Immature natural killer cell (primary cell): Measurements from ENCODE around the gene JPH3. TPM values are rescaled to one million over a fixed set of nuclear protein-coding genes. Genes with fewer than 3 reads are reported as not detected.

ENCODE experiments used
- DNase-seq, 3 donors: peaks; one replicate each; pipeline ENCODE4 v3.0.0; 2022; ENCODE audit warnings: mixed read lengths in 1 of 3
- H3K27ac Mint-ChIP-seq, 6 donors: one replicate each; pipeline ENCODE4 v1.8.0; 2020; ENCODE audit warnings: mixed read lengths in 6 of 6, mild to moderate bottlenecking in 5 of 6, inconsistent platforms in 4 of 6, moderate library complexity in 3 of 6
- H3K27me3 Mint-ChIP-seq, 3 donors: one replicate each; pipeline ENCODE4 v1.8.0; 2020 to 2021; ENCODE audit warnings: low read depth in 3 of 3, mild to moderate bottlenecking in 3 of 3, mixed read lengths in 3 of 3, moderate library complexity in 3 of 3, inconsistent platforms in 1 of 3
- H3K36me3 Mint-ChIP-seq, 3 donors: one replicate each; pipeline ENCODE4 v1.8.0; 2020; ENCODE audit warnings: mixed read lengths in 3 of 3, inconsistent platforms in 2 of 3, mild to moderate bottlenecking in 2 of 3
- H3K4me1 Mint-ChIP-seq, 2 donors: one replicate each; pipeline ENCODE4 v1.8.0; 2020; ENCODE audit warnings: inconsistent platforms in 2 of 2, mild to moderate bottlenecking in 2 of 2, mixed read lengths in 2 of 2, moderate library complexity in 1 of 2
- H3K4me3 Mint-ChIP-seq, 5 donors: one replicate each; pipeline ENCODE4 v1.8.0; 2020; ENCODE audit warnings: mild to moderate bottlenecking in 5 of 5, mixed read lengths in 5 of 5, inconsistent platforms in 3 of 5, moderate library complexity in 3 of 5
- H3K9me3 Mint-ChIP-seq, 6 donors: one replicate each; pipeline ENCODE4 v1.8.0; 2020; ENCODE audit warnings: mild to moderate bottlenecking in 6 of 6, mixed read lengths in 6 of 6, inconsistent platforms in 4 of 6, moderate library complexity in 3 of 6
- polyA plus RNA-seq, 3 donors: library from polyadenylated mRNA; unstranded; fragments of 300-500 nt; fragmentation: Illumina TruSeq; gene quantifications; one replicate each; pipeline ENCODE4 v1.2.3, GENCODE V29; 2021

JPH3 gene
- polyA plus RNA-seq, 3 donors from 2014 or later, result not detected

DNA sequence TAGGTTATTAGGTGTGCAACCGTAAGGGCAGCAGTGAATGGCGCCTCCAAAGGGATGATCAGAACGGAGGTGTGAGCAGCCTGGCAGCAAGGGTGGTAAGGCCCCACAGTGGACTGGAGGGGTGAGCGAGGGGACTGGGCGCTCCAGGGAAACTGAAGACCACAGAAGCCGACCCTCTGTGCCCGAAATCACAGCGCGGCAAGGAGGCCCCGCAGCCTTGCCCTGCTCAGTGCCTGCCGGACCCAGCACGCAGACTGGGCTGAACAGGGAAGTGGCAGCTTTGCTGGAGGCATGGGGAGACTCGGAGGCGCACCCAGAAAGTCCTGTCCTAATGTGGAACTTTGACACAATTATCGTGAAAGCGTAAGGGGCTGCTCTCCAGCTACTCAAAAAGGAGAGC is 125.0 kb downstream of the JPH3 start:
- Mint-ChIP-seq H3K4me1 (peaks cover 56 to 74% of the 10 kb centered on the region in 2 donors), H3K36me3 (peaks cover 25 to 49% (median 39%) of the 10 kb centered on the region in 3 donors), H3K9me3 (peaks cover 0 to 1% (median 0%) of the 10 kb centered on the region in 6 donors), H3K4me3 (peak overlapping the region in 2 of 5 donors; percentile 47 to 71), H3K27ac (peak overlapping the region; percentile 87 to 97 (median 92)), H3K27me3 (peaks cover 19 to 41% (median 40%) of the 10 kb centered on the region in 3 donors)
- no peak for DNase-seq

- Mint-ChIP-seq H3K27me3 (peaks cover 19 to 40% (median 35%) of the 10 kb centered on the region in 3 donors), H3K4me1 (peaks cover 50 to 74% of the 10 kb centered on the region in 2 donors), H3K27ac (peak overlapping the region; percentile 69 to 97 (median 90)), H3K36me3 (peaks cover 20 to 45% (median 36%) of the 10 kb centered on the region in 3 donors), H3K9me3 (peaks cover 0 to 1% (median 0%) of the 10 kb centered on the region in 6 donors), H3K4me3 (no peak overlapping the region)
- no peak for DNase-seq
Observed at GRCh38 chr16:87728026-87728425, 125.7 kb downstream of the JPH3 start.

DNA sequence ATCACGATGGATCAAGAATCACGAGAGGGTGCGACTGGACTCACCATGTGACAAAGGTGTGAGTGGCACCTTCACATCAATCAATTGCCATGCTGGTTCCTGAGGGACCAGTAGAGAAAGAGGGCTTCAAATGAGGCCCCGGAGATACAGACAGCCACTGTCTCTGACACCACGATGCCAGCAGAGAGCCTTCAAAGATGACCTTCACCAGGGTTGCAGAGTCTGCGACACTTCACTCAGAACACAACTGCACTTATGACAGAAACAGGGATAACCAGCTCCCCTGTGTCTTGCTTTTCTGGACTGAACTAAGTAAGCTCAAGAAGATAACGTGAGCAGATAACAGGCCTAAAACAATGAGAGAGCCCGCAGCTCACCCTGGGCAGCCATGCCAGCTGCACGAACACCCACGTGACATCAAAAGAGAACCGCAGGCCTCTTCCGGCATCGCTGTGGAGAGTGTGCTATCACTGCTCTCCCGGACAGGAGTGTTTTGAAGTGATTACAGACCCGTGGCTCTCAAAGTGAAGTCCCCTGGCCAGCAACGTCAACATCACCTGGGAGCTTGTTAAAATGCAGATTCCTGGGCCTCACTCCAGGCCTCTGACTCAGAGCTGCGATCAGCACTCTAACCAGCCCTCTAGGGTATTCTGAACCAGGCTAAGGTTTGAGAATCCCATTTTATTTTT is 127.1 kb downstream of the JPH3 start:
- H3K27ac Mint-ChIP-seq, result peak overlapping the region; percentile 38 to 69 (median 64)
- H3K36me3 Mint-ChIP-seq, result peaks cover 15 to 40% (median 31%) of the 10 kb centered on the region in 3 donors
- H3K4me3 Mint-ChIP-seq, result no peak overlapping the region
- peaks cover 0 to 1% (median 0%) of the 10 kb centered on the region in 6 donors for H3K9me3 Mint-ChIP-seq
- H3K4me1 Mint-ChIP-seq, result peaks cover 49 to 74% of the 10 kb centered on the region in 2 donors
- peaks cover 18 to 29% (median 29%) of the 10 kb centered on the region in 3 donors for H3K27me3 Mint-ChIP-seq
- no peak for DNase-seq

DNA sequence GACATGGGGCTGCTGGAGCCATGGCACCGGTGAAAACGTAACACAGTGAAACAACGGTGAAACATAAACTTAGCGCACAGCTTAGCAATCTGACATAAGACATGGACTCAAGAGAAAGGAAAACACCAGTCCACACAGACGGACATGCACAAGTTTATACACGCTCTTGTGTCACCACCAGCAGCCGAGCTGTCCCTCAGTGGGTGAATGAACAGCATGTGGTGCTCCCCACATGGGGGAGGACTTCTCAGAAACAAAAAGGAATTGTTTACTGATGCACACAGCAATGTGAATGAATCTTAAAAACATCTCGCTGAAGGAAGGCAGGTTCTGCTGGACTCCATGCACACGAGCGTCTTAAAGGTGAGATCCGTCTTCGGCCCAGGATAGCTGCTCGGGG is 129.3 kb downstream of the JPH3 start:
- Mint-ChIP-seq H3K27ac (peak overlapping the region in 3 of 6 donors; percentile 61 to 71 (median 68)), H3K4me1 (peaks cover 43 to 77% of the 10 kb centered on the region in 2 donors), H3K36me3 (peaks cover 23 to 38% (median 24%) of the 10 kb centered on the region in 3 donors), H3K9me3 (no peaks in the 10 kb centered on the region), H3K27me3 (peaks cover 3 to 15% (median 12%) of the 10 kb centered on the region in 3 donors), H3K4me3 (no peak overlapping the region)
- DNase-seq, result no peak

GRCh38 chr16:87733190-87733589 is 130.9 kb downstream of the JPH3 start:
- Mint-ChIP-seq H3K4me3 (peak overlapping the region; percentile 24 to 66 (median 44)), H3K27ac (peak overlapping the region; percentile 70 to 91 (median 79)), H3K9me3 (no peaks in the 10 kb centered on the region), H3K27me3 (peaks cover 0 to 2% (median 0%) of the 10 kb centered on the region in 3 donors), H3K4me1 (peaks cover 34 to 62% of the 10 kb centered on the region in 2 donors), H3K36me3 (peaks cover 14 to 25% (median 19%) of the 10 kb centered on the region in 3 donors)
- peak; percentile 18 to 40 (median 29) for DNase-seq

- Mint-ChIP-seq H3K27me3 (peaks cover 0 to 2% (median 0%) of the 10 kb centered on the region in 3 donors), H3K4me3 (peak overlapping the region in 1 of 5 donors; percentile 29), H3K36me3 (peaks cover 9 to 23% (median 14%) of the 10 kb centered on the region in 3 donors), H3K4me1 (peaks cover 34 to 60% of the 10 kb centered on the region in 2 donors), H3K27ac (peak overlapping the region in 4 of 6 donors; percentile 54 to 77 (median 73)), H3K9me3 (no peaks in the 10 kb centered on the region)
- DNase-seq, result no peak
Observed at GRCh38 chr16:87734644-87735043, 132.3 kb downstream of the JPH3 start.

DNA sequence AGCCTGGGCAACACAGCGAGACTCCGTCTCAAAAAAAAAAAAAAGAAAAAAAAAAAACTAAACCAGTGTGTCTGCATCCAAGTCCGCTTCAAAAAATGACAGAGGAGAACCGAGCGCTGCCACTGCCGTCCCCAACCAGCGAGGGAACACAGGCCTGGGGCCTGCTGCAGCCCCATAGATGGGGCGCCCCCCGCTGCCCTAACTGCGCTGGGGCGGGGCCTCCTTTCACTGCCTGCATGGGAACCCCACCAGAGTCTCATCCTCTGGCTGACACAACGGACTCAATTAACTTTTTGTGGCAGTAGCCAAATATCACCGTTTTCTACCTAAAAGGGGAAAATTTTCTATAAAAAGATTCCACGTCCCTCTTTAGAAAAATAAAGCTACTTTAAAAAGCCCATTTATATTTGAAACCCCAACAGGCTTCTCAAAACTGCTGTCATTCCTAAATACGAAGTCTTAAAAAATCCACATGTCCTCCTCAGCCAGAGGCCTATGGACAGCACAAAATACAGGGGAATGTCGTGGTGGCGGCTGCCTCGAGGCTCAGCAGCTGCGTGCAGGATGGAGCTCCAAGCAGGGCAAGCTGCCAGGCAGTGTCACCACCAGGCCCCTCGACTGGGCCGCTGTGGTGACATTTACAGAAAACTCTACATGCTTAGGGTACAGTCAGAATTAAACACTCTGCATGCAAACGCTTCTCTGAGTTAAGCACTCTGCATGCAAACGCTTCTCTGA is 133.1 kb downstream of the JPH3 start:
- peaks cover 0 to 2% (median 0%) of the 10 kb centered on the region in 3 donors for H3K27me3 Mint-ChIP-seq
- H3K36me3 Mint-ChIP-seq, result peaks cover 9 to 18% (median 15%) of the 10 kb centered on the region in 3 donors
- H3K4me1 Mint-ChIP-seq, result peaks cover 36 to 60% of the 10 kb centered on the region in 2 donors
- DNase-seq, result no peak
- no peak overlapping the region for H3K4me3 Mint-ChIP-seq
- H3K9me3 Mint-ChIP-seq, result no peaks in the 10 kb centered on the region
- H3K27ac Mint-ChIP-seq, result peak overlapping the region in 5 of 6 donors; percentile 34 to 60 (median 49)

- no peak for DNase-seq
- Mint-ChIP-seq H3K27ac (peak overlapping the region; percentile 0 to 60 (median 47)), H3K4me3 (no peak overlapping the region), H3K27me3 (peaks cover 0 to 3% (median 2%) of the 10 kb centered on the region in 3 donors), H3K9me3 (no peaks in the 10 kb centered on the region), H3K4me1 (peaks cover 38 to 60% of the 10 kb centered on the region in 2 donors), H3K36me3 (peaks cover 9 to 18% (median 18%) of the 10 kb centered on the region in 3 donors)
Observed at GRCh38 chr16:87736008-87736382, 133.7 kb downstream of the JPH3 start.

DNA sequence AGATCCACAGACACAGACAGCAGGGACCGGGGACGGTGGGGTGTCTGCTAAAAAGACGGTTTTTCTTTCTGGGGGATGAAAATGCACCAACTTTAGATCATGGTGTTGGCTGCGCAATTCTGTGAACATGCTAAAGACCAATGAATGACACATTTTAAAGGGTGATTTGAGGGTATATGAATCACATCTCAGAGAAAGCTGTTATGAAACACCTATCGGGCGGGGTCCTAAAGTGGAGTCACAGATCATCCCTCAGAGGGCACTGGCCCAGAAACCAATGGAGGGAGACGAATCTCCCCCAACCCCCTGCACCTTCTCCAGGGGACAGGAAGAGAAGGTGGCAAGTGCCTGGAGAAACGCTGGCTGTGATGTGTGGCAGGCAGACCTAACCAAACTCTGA is 137.5 kb downstream of the JPH3 start:
- DNase-seq, result no peak
- Mint-ChIP-seq H3K4me3 (peak overlapping the region in 1 of 5 donors; percentile 30), H3K36me3 (peaks cover 14 to 27% (median 21%) of the 10 kb centered on the region in 3 donors), H3K9me3 (no peaks in the 10 kb centered on the region), H3K27ac (no peak overlapping the region), H3K4me1 (peaks cover 30 to 46% of the 10 kb centered on the region in 2 donors), H3K27me3 (peaks cover 2 to 10% (median 6%) of the 10 kb centered on the region in 3 donors)

GRCh38 chr16:87740441-87740840 is 138.1 kb downstream of the JPH3 start:
- Mint-ChIP-seq H3K36me3 (peaks cover 18 to 30% (median 24%) of the 10 kb centered on the region in 3 donors), H3K9me3 (no peaks in the 10 kb centered on the region), H3K4me1 (peaks cover 32 to 47% of the 10 kb centered on the region in 2 donors), H3K4me3 (peak overlapping the region in 3 of 5 donors; percentile 13 to 34 (median 33)), H3K27ac (peak overlapping the region in 5 of 6 donors; percentile 7 to 95 (median 72)), H3K27me3 (peaks cover 2 to 10% (median 3%) of the 10 kb centered on the region in 3 donors)
- DNase-seq, result no peak

GRCh38 chr16:87740909-87741424 is 138.7 kb downstream of the JPH3 start:
- Mint-ChIP-seq H3K4me1 (peaks cover 29 to 44% of the 10 kb centered on the region in 2 donors), H3K27me3 (peaks cover 2 to 10% (median 3%) of the 10 kb centered on the region in 3 donors), H3K27ac (peak overlapping the region in 5 of 6 donors; percentile 34 to 95 (median 72)), H3K36me3 (peaks cover 18 to 33% (median 24%) of the 10 kb centered on the region in 3 donors), H3K4me3 (peak overlapping the region in 3 of 5 donors; percentile 13 to 34 (median 33)), H3K9me3 (no peaks in the 10 kb centered on the region)
- no peak for DNase-seq

- no peaks in the 10 kb centered on the region for H3K9me3 Mint-ChIP-seq
- H3K27ac Mint-ChIP-seq, result peak overlapping the region in 5 of 6 donors; percentile 77 to 98 (median 86)
- peaks cover 18 to 33% (median 20%) of the 10 kb centered on the region in 3 donors for H3K36me3 Mint-ChIP-seq
- peaks cover 4 to 11% (median 5%) of the 10 kb centered on the region in 3 donors for H3K27me3 Mint-ChIP-seq
- H3K4me1 Mint-ChIP-seq, result peaks cover 27 to 42% of the 10 kb centered on the region in 2 donors
- peak overlapping the region; percentile 20 to 85 (median 63) for H3K4me3 Mint-ChIP-seq
- peak in 2 of 3 donors; percentile 36 to 58 for DNase-seq
Observed at GRCh38 chr16:87741700-87742415, 139.6 kb downstream of the JPH3 start.
